Stomach smooth muscle (tissue), 2 donors: Measurements from ENCODE around the gene SLC39A8.
"Not testable (repeated sequence)": the region's sequence is repeated elsewhere in the genome, so short reads cannot be mapped to it uniquely, and the experiment has no call there.

Source experiments
- H3K27ac ChIP-seq: one replicate; pipeline ENCODE4 v1.7.0; 2013; ENCODE audit warnings: mild to moderate bottlenecking, low read length, inconsistent platforms
- H3K27me3 ChIP-seq, 2 donors: one replicate each; pipeline ENCODE4 v1.7.0; 2013; ENCODE audit warnings: low read length in 2 of 2; ENCODE audit not compliant: insufficient read depth in 2 of 2, control insufficient read depth in 1 of 2
- H3K36me3 ChIP-seq, 2 donors: one replicate each; pipeline ENCODE4 v1.7.0; 2013; ENCODE audit warnings: low read length in 2 of 2; ENCODE audit not compliant: control insufficient read depth in 2 of 2, insufficient read depth in 2 of 2
- H3K4me1 ChIP-seq: one replicate; pipeline ENCODE4 v1.7.0; 2013; ENCODE audit warnings: low read length; ENCODE audit not compliant: control insufficient read depth, insufficient read depth
- H3K4me3 ChIP-seq, 2 donors: one replicate each; pipeline ENCODE4 v1.7.0; 2013; ENCODE audit warnings: low read length in 2 of 2
- H3K9ac ChIP-seq, 2 donors: one replicate each; pipeline ENCODE4 v1.7.0; 2013; ENCODE audit warnings: low read length in 2 of 2, mild to moderate bottlenecking in 1 of 2
- H3K9me3 ChIP-seq, 2 donors: one replicate each; pipeline ENCODE4 v1.7.0; 2013; ENCODE audit warnings: low read length in 2 of 2; ENCODE audit not compliant: control insufficient read depth in 2 of 2
- donor health status: healthy.
- donor health status: Pancreatic carcinoma.

Gene SLC39A8

DNA sequence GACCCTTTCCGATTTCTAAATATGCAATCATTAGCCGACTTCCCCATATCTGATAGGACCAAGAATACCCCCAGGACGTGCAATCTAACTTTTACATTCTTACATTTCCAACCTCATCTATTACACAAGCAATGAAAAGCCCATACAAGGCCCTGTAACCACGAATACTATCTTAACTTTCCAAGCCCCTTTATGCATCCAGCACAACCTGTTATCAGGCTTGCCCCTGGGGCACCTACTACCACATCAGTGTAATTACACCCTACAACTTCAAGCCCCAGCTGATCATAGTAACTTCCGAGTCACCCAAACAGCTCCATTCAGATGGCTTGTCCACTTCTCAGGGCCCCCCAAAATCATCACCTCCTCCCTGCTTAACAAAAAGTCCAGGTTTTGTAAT lies 102.0 kb downstream of the SLC39A8 start:
- not testable (repeated sequence) for H3K4me1 ChIP-seq, H3K9ac ChIP-seq, H3K36me3 ChIP-seq, H3K27ac ChIP-seq, H3K9me3 ChIP-seq, H3K27me3 ChIP-seq, H3K4me3 ChIP-seq

DNA sequence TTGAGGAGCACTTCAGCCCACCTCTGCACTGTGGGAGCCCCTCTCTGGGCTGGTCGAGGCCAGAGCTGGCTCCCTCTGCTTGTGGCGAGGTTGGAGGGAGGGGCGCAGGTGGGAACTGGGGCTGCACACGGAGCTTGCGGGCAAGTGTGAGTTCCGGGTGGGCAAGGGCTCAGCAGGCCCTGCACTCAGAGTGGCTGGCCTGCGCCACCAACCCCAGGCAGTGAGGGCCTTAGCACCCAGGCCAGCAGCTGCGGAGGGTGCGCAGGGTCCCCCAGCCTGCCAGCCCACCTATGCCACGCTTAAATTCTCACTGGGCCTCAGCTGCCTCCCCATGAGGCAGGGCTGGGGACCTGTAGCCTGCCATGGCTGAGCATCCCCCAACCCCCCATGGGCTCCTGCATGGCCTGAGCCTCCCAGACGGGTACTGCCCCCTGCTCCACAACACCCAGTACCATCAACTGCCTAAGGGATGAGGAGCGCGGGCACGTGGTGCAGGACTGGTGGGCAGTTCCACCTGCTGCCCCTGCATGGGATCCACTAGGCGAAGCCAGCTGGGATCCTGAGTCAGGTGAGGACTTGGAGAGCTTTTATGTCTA lies 110.9 kb downstream of the SLC39A8 start:
- no peaks in the 10 kb centered on the region for H3K4me1 ChIP-seq
- H3K27ac ChIP-seq: no peak overlapping the region
- H3K9me3 ChIP-seq: no peaks in the 10 kb centered on the region
- no peak overlapping the region for H3K4me3 ChIP-seq
- H3K9ac ChIP-seq: no peak overlapping the region
- H3K27me3 ChIP-seq: no peaks in the 10 kb centered on the region
- no peaks in the 10 kb centered on the region for H3K36me3 ChIP-seq

DNA sequence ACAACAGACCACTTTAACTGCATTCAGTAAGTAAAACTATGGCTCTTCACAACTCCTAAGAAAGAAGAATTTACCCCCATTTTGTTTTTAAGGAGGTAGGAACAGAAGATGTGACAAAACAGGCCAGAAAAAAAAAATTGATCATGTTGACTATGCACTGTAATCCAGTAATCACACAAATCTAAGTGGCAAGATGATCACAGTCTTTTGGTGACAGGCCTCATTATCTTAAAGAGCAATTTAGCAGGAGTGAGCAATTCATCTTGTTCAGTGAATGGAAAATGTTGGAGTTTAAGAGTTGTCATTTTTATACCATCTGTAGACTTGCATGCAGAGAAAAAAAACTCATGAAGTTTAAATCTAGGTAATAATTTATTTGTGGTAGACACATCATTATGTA lies 115.1 kb downstream of the SLC39A8 start:
- H3K4me1 ChIP-seq: no peaks in the 10 kb centered on the region
- H3K27me3 ChIP-seq: no peaks in the 10 kb centered on the region
- H3K9me3 ChIP-seq: no peaks in the 10 kb centered on the region
- H3K27ac ChIP-seq: no peak overlapping the region
- H3K9ac ChIP-seq: no peak overlapping the region
- H3K36me3 ChIP-seq: no peaks in the 10 kb centered on the region
- H3K4me3 ChIP-seq: no peak overlapping the region

- Histone ChIP-seq H3K9ac (no peak overlapping the region), H3K36me3 (no peaks in the 10 kb centered on the region), H3K4me3 (no peak overlapping the region), H3K27me3 (no peaks in the 10 kb centered on the region), H3K27ac (no peak overlapping the region), H3K9me3 (no peaks in the 10 kb centered on the region), H3K4me1 (no peaks in the 10 kb centered on the region)
Observed at GRCh38 chr4:102227388-102227787, 117.9 kb downstream of the SLC39A8 start.

GRCh38 chr4:102223461-102223860 lies 121.8 kb downstream of the SLC39A8 start:
- H3K4me3 ChIP-seq: no peak overlapping the region

GRCh38 chr4:102222838-102223409 lies 122.4 kb downstream of the SLC39A8 start:
- Histone ChIP-seq H3K4me1 (no peaks in the 10 kb centered on the region), H3K27me3 (no peaks in the 10 kb centered on the region), H3K27ac (no peak overlapping the region)

More at GRCh38 chr4:102223461-102223860, 121.8 kb downstream of the SLC39A8 start:
- H3K36me3 ChIP-seq: no peaks in the 10 kb centered on the region
- no peaks in the 10 kb centered on the region for H3K9me3 ChIP-seq
- H3K4me1 ChIP-seq: no peaks in the 10 kb centered on the region
- H3K9ac ChIP-seq: no peak overlapping the region
- H3K27ac ChIP-seq: no peak overlapping the region
- H3K27me3 ChIP-seq: no peaks in the 10 kb centered on the region

GRCh38 chr4:102219129-102219528 lies 126.2 kb downstream of the SLC39A8 start:
- Histone ChIP-seq H3K27me3 (no peaks in the 10 kb centered on the region), H3K4me3 (no peak overlapping the region), H3K9ac (no peak overlapping the region), H3K4me1 (no peaks in the 10 kb centered on the region), H3K9me3 (no peaks in the 10 kb centered on the region), H3K36me3 (no peaks in the 10 kb centered on the region), H3K27ac (no peak overlapping the region)

More at GRCh38 chr4:102222838-102223409, 122.4 kb downstream of the SLC39A8 start:
- Histone ChIP-seq H3K36me3 (no peaks in the 10 kb centered on the region), H3K4me3 (no peak overlapping the region), H3K9ac (no peak overlapping the region), H3K9me3 (no peaks in the 10 kb centered on the region)

DNA sequence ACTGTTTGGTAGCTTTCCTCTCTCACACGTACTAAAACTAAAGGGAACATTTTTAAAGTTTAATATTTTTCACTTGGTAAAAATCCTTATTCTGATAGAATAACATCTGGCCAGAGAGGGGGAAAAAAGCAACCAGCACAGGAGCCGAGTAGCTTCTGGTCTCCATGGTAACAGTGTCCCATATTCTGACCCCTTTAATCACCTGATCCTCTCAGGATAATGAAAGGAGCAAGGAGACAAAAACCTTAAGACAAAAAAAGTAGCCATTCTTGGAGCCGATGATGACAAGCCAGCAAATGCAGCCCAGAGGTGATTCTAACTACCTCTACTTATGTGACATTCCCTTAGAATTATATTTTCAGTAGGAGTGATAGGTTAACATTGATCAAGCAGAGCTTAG lies 126.6 kb downstream of the SLC39A8 start:
- Histone ChIP-seq H3K4me3 (no peak overlapping the region), H3K27me3 (no peaks in the 10 kb centered on the region), H3K9ac (no peak overlapping the region), H3K9me3 (no peaks in the 10 kb centered on the region), H3K4me1 (no peaks in the 10 kb centered on the region), H3K27ac (no peak overlapping the region), H3K36me3 (no peaks in the 10 kb centered on the region)

GRCh38 chr4:102217775-102218355 lies 127.4 kb downstream of the SLC39A8 start:
- Histone ChIP-seq H3K9ac (no peak overlapping the region), H3K4me3 (no peak overlapping the region)

GRCh38 chr4:102217345-102217744 lies 127.9 kb downstream of the SLC39A8 start:
- H3K9ac ChIP-seq: no peak overlapping the region
- no peak overlapping the region for H3K4me3 ChIP-seq
- H3K27me3 ChIP-seq: no peaks in the 10 kb centered on the region
- H3K27ac ChIP-seq: no peak overlapping the region
- H3K4me1 ChIP-seq: no peaks in the 10 kb centered on the region
- no peaks in the 10 kb centered on the region for H3K36me3 ChIP-seq
- no peaks in the 10 kb centered on the region for H3K9me3 ChIP-seq

More at GRCh38 chr4:102217775-102218355, 127.4 kb downstream of the SLC39A8 start:
- Histone ChIP-seq H3K27me3 (no peaks in the 10 kb centered on the region), H3K27ac (no peak overlapping the region), H3K9me3 (no peaks in the 10 kb centered on the region), H3K36me3 (no peaks in the 10 kb centered on the region), H3K4me1 (no peaks in the 10 kb centered on the region)

- Histone ChIP-seq H3K36me3 (no peaks in the 10 kb centered on the region), H3K9ac (no peak overlapping the region), H3K4me3 (no peak overlapping the region), H3K27ac (no peak overlapping the region), H3K9me3 (no peaks in the 10 kb centered on the region), H3K27me3 (no peaks in the 10 kb centered on the region), H3K4me1 (no peaks in the 10 kb centered on the region)
Observed at GRCh38 chr4:102216666-102217065, 128.6 kb downstream of the SLC39A8 start.
